HG03280 (cell line): Measurements from ENCODE around the gene THADA.

Source experiments
- ATAC-seq: cut with Tn5 transposase; IDR thresholded peaks from one replicate; pipeline ENCODE4 v1.9.1; 2021; ENCODE audit warnings: mild to moderate bottlenecking, moderate library complexity; ENCODE audit not compliant: unreplicated experiment

Gene THADA

DNA sequence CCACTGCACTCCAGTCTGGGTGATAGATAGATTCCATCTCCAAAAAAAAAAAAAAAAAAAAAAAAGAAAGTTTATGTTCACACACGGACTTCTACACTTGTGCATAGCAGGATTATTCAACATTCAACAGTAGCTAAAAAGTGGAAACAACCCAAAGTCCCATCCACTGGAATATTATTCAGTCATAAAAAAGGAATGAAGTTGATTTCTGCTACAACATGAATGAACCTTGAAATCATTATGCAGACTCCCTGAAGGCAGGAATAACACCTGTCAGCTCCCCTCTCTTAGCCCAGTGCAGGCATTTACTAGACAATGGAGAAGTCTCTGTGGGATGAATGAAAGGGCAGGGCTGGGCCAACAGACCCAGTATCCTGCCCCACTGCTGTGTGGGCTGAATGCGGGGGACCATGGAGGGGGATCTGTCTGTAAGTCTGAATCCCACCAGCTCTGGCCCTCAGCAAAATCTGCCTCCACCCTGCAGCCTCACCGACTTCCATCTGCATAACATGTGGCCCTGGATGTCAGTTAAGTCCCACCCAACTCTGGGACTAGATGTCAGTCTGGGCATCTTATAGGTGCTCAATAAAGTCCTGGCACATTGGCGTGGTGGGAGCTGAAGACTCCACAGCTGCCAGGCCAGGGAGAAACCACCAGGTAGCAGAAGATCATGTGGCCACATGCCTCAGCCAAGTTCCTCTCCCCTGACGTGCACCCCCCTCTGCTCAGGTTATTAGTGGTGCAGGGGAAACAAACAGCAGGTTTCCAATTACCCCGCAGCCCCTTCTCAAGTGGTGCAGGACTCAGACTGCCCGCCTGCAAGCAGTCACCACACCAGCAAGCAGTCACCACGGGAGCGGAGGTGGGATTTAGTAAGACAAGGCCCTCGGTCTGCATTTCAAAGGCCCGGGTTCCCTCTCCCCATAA, 378.3 kb downstream of the THADA start:
- no peak for ATAC-seq

DNA sequence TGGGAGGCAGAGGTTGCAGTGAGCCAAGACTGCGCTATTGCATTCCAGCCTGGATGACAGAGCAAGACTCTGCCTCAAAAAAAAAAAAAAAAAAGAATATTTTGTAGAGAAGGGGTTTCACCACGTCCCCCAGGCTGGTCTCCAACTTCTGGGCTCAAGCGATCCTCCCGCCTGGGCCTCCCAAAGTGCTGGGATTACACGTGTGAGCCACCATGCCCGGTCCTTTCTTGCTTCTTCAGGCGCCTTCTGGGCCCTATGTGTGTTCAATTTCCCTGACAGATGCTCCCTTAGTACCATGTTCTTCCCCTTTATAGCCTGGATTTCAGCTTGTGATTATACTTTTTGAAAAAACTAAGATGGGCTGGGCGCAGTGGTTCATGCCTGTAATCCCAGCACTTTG, 379.2 kb downstream of the THADA start:
- ATAC-seq, result no peak

DNA sequence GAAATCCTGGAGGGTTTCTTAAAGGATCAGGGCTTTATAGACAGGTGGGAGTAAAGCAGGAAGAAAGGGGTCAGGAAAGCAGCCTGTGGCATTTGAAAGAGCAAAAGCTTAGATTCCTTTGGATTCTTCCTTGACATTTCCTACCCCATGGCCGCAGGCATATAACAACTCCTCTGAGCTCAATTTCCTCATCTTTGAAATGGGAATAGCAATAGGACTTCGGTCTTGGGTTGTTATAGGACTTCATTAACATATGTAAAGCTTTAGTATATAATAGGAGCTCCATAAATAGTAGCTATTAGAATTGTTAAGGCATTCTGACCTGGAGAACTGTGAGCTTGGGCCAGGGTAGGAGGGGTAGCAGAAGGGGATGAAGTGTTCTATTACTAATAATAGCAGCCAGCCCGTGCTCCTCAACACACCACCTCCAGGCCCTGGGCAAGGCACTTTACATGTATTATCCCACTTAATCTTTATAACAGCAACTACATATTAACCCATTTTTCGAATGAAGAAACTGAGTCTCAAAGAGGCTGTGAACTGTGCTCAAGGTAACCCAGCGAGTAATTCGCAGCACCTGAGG, 380.1 kb downstream of the THADA start:
- no peak for ATAC-seq

DNA sequence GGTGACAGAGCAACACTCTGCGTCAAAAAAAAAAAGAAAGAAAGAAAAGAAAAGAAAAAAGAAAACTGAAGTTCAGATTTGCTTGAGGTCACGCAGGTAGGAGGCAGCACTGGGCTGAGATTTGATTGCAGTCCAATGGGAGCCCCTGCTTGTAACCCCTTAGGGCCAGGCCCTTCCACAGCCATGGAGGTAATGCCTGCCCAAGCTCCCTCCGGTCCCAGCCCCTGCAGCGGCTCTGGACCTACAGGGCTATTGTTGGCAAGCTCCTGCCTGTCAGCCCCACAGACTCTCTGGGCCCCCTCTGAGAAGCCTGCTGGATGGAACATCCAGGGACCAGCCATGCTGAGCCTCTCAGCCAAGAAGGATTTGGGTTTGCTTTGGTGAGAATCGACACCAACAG, 381.6 kb downstream of the THADA start:
- no peak for ATAC-seq

DNA sequence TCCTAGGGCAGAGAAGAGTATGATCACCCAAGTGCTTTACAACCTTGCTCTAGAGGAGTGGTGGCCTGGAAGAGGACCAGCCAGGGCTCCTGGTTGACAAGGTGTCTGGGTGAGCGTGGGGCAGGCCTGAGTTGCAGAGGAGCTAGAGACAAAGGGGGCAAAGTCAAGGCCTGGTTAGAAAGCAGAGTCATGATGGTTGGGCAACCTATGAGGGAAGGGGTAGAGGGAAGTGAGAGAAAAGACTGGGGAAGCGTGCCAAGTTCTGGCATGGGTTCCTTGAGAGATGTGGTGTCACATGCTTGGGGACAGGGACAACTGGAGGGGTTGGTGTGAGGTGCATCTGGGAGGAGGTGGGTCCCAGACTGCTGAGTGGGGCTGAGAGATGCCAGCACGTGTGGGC, 382.9 kb downstream of the THADA start:
- ATAC-seq, result no peak

DNA sequence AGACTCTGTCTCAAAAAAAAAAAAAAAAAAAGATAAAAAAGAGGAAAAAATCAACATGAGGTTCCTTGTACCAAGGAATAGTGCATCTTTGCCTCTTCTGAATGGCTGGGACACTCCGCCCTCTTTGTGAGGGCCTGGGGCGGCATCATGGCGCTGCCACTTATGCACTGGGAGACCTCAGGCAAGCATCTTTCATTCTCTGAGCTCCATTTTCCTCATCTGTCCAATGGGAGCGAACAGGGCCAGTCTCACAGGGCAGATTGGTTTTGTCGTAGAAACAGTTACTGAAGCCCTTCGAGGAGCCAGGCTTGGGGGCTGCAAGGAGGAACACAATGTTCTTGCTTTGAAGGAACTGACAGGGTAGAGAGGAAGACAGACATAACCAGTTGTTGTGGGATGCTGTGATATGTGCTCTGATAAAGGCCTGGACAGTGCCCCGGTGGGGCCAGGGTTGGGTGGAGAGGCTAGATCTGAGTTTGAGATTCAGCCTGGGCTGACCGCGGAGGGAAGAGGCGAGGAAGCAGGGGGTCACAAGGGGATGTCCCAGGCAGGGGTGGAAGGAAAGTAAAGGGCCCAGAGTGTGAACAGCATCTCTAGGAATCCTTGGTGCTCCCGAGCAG, 383.5 kb downstream of the THADA start:
- ATAC-seq, result no peak

DNA sequence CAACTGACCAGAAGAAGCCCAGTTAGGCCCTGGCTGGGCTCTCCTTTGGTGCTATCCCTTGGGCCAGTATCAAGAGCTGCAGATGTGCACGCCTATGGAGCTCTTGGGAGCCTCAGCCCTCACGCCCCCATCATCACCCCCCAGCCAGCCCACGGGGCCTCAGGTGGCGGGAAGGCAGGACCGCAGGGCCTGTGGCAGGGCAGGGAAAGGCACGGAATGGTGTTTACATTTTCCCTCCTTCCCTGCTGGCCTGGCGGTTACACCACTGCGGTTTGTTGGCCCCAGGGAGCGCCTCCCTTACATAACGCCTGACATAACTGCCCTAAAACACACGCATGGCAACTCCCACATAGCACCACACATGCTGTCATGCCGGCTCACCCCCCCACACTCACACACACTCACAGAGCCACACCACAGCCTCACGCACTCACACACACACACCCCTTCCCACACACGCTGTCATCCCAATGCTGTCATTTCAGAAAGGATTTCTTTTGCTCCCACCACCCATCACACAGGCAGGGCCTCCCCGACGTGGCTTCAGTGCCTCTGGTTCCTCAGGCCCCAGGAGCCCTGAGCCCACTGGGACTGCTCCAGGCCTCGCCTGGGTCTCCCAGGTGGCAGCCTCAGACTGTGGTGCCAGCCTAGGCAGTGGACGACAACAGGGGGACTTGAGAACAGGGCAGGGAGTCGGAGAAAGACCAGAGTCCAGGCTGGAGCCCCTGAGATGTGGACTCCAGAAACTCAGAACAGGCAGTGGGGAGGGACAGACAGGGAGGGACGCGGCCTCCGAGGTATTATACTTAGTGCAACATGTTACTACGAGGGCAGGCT, 385.2 kb downstream of the THADA start:
- no peak for ATAC-seq

DNA sequence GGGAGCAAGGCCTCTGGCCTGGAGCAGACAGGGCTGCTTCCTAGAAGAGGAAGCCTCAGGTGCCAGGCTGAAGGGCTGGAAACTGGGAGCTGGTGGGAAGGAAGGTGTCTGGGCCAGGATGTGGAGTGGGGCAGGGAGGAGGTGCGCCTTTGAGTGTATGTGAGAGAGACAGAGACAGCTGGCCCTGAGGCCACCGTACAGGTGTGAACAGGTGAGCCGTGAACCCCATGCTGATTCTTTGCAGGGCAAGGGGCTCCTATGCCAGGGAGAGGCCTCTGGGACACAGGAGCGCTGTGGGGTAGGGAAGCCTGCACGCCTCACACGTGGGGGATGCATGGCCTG, 385.7 kb downstream of the THADA start:
- ATAC-seq, result no peak

DNA sequence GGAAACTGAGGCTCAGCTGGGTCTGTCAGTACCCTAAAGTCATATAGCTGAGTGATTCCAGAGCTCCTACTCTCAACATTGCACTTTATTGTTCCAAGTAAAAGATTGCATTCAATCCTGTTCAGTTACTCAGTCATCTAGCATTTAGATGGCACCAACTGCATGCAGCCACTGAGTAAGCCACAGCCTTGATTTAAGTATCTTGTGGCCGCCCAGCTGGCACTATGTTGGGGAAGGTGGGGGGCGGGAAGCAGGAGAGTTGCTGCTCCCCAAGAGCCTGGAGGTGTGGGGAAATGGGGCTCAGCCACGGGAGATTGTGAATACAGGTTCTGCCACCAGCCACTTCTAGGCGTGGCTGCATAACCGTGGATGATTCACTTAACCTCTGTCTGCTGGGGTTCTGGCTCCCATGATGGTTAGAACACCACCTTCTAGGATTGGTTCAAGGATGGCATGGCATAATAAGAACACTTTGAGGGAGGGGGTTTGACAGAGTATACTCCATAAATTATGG, 386.6 kb downstream of the THADA start:
- no peak for ATAC-seq

DNA sequence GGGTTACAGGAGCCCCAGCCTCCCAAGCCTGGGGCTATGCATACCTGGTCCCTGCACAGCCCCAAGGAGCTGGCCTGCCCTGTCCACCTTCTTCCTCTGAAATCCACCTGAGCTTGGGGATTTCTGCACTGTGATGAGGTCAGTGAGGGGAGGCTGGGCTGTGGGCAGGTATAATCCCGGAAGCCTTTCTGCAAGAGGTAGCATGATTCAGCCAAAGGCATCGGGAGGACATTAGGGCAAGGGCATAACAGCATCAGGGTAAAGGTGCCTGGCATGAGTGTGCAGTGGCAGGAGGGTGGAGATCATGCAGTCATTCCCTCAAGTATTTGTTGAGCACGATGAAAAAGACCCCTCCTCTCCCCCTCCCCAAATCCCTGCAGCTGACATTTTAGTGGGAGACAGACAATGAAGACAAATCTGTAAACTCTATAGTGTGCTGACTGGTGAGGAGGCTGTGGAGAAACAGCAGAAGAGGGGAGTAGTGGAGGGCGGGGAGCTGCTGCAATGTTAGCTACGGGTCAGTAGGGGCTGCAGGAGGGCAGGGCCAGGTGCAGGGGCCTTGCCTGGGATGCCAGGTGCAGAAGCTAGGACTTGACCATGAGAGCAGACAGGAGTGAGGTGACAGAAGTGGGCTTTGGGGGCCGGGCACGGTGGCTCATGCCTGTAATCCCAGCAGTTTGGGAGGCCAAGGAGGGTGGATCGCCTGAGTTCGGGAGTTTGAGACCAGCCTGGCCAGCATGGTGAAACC, 388.1 kb downstream of the THADA start:
- ATAC-seq, result no peak

DNA sequence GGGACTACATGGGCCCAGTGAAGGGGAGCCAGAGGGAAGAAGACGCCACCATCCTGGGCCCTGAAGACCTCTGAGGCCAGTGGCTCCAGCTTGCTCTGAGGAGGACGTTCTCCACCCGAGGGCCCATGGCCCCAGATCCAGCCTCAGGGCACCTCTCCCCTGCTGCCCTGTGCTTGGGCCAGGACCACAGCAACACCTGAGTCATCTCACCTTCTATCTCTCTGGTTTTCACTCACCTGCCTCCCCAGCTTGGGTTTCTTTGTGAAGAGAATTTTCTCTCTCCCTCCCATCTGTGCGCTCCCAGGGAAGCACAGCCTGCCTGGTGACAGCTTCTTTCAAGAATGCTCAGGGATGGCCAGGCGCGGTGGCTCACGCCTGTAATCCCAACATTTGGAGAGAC, 389.2 kb downstream of the THADA start:
- ATAC-seq, result no peak

DNA sequence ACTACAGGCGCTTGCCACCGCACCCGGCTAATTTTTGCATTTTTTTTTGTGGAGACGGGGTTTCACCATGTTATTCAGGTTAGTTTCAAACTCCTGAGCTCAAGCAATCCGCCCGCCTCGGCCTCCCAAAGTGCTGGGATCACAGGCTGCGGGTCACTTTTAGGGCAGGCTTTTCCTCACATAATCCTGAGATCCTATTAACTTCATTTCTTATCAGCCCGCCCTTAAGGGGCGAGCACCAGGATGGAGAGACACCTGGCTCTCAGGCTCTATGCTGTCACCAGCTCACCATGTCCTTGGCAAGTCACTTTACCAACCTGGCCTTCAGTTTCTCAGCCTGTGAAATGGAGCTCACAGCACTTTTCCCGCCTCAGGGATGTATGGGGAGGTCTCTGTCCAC, 392.5 kb downstream of the THADA start:
- ATAC-seq, result no peak

DNA sequence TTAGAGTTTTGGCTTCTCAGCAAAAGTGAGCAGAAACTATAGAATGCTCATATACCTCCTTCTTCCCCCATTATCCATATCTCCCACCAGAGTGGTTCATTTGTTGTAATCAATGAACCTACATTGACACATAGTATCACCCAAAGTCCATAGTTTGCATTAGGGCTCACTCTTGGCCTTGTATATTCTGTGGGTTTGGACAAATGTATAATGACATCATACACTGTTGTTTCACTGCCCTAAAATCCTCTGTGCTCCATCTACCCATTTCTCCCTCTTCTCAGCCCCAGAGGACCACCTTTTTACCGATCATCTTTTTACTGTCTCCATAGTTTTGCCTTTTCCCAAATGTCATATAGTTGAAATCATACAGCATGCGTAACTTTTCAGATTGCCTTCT, 393.5 kb downstream of the THADA start:
- no peak for ATAC-seq

DNA sequence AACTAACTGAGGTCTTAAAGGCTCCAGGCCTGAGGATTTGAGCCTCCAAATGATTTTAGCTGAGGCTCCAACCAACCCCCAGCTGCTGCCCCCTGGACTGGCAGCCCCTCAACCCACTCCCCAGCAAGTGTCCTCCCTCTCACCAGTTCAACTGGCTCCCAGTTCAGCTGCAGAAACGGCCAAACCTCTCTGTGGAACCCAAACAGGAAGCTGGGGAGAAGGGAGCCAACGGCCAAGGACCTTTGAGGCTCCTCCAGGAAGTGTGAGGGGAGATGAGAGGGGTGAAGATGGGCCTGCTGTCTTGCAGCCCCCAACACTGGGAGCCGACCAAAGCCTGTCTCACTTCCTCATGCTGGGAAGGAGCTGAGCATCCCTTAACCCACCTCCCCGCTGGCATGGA, 394.3 kb downstream of the THADA start:
- ATAC-seq, result no peak

DNA sequence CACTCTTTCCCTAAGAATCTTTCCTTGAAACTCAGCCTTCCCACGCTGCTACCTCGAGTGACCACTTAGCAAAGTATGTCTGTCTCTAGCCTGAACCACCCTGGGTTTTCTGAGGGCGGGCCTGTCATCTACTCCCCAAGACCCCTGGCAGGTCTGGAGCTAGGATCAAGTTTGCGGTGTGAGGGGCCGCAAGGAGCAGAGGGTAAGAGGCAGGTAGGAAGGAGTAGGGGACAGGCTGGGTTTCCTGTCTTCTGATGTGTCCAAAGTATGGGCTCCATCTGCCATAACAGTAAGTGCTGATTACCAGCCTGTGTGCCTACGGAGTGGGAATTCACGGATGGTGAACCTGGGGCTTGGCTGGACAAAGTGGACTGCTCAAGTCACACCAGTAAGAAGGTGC, 394.8 kb downstream of the THADA start:
- no peak for ATAC-seq

DNA sequence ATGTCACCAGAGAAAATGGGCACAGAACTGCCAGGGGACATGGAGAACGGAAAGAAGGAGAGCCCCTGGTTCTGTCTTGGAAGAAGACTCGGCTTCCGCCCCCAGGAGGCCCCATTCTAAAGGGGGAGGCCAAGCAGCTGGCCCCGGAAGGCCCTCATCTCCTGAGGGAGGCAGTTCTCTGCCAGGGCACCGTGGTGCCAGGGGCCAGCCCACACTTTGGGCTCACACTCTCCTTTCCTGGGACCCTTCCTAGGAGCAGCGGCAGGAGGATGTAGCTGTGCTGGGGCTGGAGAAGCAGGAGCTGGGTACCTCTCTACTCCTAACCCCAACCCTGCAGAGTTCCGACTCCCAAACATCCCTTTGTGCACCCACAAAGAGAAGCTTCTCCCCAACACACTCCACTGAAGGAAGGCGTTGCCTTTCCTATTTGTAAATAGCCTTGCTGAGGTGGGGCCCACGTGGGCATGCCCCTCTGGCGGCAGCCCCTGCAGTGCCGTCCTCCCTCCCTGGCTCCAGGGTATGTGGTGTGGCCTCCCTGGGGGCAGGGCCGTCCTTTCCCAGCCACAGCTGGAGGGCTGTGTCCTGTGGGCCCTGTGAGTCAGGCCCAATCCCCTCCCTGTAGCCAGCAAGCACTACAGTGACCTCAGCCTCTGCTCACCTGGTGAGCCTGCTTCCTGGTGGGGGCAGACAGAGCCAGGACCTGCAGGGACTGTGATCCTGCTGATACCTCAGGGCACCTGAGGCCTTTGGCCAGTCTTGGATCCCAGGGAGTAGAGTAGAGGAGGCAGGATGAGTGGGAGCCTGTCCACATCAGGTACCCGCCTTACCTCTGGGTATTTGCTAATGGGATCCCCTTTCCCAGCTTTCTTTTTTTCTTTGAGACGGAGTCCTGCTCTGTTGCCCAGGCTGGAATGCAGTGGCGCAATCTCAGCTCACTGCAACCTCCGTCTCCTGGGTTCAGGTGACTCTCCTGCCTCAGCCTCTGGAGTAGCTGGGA, 396.0 kb downstream of the THADA start:
- ATAC-seq, result no peak

DNA sequence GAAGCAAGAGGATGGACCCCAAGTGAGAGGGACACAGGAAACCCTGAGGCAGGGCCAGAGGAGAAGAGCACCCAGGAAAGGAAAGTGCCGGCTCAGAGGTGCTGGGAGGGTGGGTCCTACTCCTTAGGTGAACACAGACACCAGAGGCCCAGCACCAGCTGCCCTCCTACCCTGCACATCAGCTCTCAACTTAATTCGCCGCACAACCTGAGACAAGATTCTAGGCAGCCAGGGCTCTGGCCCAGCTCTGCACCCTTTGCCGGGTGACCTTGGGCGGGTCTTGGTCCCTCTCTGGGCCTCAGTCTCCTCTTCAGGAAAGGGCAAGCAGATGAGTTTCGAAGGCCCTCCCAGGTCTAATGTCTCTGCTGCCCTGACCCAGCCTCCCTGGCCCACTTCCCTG, 397.6 kb downstream of the THADA start:
- ATAC-seq, result no peak

DNA sequence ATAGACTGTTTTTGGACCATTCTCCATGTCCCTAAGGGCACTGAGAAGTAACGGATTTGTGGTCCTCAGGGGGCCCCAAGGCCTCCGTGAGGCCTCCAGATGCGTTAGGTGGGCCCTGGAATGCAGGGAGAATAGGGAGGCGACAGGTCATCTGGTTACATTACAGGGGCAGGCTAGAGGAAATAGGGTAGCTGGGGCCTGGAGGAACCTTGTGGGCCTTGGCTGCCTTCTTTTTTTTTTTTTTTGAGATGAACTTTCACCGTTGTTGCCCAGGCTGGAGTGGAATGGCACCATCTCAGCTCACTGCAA, 398.3 kb downstream of the THADA start:
- no peak for ATAC-seq

DNA sequence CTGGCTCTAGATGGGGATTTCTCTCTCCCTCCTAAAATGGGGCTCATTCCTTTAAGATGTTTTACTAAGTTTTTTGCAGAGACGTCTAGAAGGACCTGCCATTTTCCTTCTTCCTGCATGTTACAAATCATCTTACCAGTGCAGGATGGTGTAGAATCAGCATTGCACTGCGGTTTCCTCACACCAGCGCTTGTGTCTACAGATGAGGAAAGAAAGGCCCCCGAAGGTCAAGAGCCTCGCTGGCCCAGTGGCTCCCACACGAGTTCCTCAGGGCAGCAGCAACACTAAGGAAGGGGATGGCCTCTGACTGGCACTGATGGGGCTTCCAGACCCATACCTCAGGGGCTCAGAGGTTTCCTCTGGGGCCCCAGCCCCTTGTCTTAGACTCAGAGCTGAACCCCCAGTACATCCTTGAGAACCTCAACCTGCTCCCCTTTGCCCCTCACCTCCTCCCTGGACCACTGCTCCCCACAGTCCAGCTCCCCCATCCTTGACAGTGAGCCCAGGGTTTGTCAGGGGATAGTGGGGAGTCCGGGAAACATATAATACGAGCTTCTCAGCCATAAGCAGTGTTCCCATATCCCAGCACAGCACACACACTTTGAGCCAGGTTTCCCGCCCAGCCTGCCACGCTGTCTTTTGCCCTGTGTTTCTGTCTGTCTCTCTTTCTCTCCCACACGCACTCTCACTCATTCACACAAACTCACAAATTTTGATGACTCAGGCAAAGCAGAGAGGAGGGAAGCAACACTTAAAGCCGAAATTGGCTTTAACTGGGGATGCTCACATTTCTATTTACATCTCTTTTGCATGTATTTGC, 398.9 kb downstream of the THADA start:
- ATAC-seq, result no peak
